NCI-H69 (cell line): ENCODE measurements around the gene OPCML.
A peak's percentile ranks its signal among the peaks of the same experiment; 100 is the strongest.

Experiments used
- DNase-seq: peaks from one replicate; lab custom pipeline; 2025; lab: John Stamatoyannopoulos, UW

The OPCML gene

DNA sequence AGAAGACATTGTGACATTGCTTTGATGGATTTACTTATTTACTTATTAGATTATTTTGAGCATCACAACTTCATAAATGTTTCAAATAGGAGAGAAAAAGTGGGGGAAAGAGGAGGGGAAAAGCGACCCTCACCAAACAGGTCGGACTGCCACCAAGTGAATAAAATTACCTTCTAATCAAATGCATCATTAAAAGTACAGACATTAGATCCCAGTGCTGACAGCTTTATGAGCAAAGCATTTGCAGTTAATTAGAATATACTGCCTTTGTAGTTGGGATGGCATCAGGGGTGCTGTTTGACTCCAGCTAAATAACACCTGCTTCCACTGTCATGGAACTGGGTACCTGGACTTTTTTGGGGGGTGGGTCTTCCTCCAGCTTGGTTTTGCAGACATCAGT, 299.6 kb downstream of the OPCML start:
- DNase-seq = no peak

DNA sequence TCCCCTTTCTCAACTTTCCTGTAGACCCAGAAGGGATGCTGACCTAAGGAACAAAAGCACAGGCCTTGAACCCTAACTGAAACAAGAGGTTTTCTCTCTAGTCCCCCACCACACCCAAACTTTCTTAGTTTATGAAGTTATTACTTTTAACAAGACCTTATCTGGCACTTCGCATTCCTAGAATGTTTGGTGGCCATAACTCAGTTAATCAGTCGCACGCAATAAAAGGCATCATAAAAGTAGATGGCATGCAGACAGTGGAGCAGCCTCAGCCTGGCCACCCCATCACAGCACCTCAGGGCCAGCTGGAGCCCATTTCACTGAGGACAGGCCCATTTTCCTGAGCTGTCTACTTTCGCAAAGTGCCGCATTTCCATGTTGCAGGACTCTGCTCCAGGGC, 301.9 kb downstream of the OPCML start:
- no peak for DNase-seq

DNA sequence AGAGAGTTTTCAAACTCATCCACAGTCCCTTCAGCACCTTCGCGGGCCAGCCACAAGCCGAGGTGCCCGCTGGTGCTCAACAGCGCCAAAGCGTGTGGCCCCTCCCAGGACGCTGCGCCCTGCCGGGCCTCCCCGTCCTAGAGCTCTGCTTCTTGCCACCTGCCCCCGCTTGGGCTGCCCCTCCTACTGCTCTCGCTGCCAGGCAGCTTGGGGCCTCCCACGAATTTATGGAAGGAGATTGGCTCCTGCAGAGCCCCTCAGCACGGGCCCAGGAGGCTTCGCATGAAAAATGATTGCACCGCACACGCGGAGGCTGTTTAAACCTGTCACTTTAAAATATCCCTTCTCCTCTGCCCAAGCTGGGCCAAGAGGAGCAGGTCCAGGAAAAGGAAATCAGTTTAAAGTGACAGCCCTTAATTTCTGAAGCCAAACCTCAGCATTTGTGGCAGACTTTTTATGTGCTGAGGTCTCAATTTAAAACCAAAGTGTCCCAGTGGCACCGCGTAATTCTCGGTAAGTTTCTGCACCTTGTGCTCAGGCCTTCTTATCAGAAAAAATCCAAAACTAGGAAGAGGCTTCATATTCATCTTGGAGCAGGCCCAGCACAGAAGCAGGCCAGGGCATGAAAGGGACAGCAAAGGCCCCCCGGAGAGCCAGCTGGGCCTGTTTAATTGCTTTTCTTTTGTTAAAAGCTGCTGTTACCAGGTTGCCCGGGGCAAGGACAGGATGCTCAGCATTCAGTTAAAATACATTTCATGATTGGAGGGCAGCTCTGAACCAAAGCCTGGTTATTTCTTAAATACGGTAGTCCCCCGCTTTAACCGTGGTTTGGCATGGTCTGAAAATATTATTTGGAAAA, 303.6 kb downstream of the OPCML start:
- peak; percentile 93 for DNase-seq

DNA sequence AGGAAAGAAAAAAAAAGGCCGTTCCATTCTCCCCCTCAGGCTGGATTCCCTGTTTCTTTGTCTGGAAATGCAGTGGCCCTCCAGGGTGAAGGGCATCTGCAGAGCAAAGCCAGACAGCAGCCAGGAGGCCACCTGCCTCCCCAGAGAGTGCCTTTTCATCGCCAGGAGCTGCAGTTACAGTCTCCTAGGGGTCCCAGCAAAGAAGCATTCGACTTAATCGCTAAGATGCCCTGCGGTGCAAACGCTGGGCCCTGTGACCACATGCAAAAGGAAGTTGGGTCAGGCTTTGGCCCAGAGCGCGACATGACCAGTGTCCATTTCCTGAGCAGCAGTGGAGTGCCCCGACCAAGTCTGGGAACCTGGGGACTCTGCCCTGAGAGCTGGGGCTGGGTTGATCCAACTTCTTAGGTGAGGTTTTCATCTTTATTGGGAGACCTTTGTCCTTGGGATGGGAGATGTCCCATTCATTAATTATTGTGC, 304.6 kb downstream of the OPCML start:
- DNase-seq = peak; percentile 57

DNA sequence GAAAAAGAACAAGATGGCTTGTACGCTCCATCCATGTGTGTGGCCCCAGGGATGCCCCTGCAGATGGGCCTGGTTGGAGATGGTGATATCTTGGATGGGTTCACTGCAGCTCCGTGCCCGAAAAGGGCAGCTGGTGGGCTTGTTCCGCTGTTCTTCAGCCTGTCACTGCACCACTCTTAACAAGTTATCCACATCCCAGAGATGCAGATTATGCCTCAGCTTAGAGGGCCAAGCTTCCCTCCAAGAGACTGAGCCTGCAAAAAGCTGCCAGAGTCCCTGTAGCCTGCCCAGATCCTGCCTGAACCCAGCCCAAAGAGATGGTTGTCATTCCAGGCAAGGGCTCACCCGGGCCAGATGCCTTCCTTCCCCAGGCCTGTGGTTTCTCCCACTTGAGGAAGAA, 308.0 kb downstream of the OPCML start:
- DNase-seq = no peak

DNA sequence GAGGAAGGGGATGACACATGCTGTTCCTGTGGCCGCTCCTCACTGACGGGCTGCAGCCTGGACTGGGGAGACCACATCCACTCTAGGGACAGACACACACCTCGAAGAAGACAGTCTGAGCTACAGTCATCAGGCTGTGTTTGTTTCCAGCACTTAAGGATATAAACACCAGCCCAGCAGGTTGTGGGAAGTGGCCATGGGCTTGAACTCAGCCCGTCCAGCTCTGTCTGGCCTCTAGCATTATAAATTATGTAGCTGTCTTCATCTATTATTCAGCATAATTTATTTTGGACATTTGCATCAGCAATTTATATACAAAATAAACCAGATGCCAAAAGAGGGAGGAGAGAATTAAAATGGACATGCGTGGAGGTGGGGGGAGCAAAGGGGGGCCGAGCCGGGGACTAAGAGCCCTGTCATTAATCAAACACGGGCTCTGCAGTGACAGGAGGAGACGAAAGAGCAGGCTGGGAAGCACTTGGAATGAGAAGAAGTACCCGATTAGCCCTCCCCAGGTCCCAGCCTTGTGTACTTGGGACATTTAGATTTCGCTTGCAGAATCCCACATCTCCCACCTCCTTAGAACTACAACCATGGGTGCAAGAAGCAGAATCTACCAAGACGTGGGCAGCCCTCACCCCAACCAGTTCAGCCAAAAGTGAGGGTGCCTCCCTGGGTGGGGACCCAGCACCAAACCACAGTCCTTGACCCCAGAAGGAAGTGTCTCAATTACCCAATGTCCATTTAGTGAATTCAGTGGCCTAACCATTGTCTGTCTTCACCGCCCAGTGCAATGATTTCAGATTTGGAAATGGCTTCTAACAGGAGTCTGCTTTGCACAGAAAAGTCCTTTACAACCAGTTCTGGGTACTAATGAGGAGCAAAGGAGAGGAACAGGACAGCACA, 309.6 kb downstream of the OPCML start:
- DNase-seq = peak; percentile 12

DNA sequence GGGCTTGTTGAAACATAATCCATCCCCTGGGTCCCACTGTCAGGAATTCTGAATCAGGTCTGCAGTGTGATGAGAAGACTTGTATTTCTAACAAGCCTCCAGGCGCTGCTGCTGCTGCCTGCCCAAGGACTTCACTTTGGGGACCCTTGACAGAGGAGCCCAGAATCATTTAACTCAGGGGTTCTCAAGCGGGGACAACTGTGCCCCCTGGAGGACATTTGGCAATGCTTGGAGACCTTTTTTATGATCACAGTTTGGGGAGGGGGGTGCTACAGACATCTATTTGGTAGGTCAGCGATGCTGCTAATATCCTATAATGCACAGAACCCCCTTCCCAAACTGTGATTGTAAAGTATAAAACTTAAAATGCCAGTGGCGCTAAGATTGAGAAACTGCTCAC, 312.8 kb downstream of the OPCML start:
- DNase-seq = no peak

DNA sequence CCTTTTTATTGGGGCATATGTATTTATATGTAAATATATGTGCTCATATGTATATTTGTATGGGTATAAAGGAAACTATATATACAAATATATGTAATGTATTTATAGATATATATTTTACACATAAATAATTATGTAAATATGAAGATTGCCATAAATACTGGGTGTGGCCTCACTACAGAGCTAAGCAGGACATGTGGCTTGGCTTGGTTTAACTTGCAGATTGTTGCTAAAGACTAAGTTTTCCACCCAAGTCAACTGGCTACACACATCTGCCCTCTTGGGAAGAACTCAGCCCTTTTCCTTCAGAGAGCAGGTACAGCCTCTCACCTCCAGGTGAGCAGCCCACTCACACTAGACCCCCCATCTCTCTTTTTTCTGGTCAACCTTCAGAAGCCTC, 315.5 kb downstream of the OPCML start:
- no peak for DNase-seq

DNA sequence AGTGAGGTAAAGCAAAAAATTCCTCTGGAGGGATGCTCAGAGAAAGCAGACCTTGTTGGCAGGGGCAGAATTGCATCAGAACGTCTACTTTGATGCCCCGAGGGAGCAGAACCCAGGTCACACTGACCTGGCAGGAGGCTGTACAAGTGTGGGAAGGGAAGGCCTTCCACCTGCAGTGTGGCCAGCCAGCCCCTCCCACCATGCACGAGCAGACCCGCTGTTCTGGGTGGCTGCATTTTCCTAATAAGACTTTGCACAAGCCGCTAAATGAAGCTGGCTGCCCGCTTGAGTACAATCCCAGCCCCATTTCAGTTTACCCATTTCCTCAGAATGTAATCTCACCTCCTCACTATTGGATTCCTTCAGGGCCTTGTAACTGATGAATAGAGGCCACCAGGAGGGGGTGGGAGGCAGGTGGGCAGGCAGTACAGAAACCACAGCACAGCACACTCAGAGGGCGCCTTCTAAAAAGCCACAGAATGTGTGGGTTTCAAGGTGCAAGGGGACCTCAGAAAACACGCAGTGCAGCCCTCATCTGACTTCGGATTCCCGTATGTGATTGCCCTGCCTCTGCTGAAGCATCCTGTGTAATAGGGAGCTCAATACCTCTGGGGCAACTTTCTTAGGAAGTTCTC, 316.6 kb downstream of the OPCML start:
- peak; percentile 15 for DNase-seq

DNA sequence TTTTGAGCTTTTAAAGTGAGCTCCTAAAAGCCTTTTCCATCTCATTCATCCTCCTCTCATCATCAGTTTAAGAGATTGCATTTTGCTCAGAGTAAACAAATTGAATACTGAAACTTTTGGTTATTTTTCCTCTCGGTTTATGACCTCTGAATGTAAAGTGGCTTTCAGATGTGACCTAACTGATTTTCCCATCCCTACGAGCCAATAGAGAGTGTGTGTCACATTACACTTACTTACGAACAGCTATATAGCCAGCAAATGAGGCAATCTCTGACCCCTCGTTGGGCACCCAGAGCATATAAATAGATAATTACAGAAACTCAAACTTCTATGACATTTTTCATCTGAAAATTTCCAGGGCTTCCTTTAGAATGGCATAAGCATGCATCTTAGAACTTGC, 317.7 kb downstream of the OPCML start:
- DNase-seq = no peak

DNA sequence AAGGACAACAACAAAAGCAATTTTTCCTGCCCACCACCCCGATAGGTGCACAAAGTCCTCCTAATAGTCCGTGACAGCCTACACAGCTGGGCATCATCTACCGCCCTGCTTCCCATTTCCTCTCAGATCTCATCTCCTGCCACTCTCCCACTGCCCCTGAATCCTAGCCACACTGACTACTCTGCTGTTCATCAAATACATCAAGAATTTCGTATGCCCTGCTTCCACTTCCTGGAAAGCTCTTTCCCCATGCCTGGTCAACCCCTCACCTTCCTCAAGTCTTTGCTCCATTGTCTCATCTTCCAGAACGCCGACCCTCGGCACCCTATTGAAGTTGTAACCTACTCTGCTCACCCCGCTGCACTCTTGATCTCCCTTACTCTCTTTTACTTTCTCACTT, 320.1 kb downstream of the OPCML start:
- DNase-seq = no peak

DNA sequence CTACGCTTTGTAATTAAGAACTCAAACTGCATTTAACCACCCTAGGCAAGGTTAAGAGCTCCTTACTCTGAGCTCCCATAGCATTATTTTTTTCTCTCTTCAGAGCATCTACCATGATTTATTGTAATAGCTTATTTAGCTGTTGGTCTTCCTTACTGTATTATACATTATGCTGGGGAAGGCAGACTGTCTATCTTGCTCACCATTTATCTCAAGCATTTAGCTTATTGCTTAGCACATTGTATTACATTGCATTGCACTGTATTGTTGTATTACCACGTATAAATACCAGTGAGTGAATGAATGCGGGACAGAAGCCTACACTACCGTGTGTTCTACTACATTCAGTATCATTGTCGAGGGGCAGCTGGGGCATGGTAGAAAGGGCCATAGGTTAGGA, 324.3 kb downstream of the OPCML start:
- DNase-seq = no peak

DNA sequence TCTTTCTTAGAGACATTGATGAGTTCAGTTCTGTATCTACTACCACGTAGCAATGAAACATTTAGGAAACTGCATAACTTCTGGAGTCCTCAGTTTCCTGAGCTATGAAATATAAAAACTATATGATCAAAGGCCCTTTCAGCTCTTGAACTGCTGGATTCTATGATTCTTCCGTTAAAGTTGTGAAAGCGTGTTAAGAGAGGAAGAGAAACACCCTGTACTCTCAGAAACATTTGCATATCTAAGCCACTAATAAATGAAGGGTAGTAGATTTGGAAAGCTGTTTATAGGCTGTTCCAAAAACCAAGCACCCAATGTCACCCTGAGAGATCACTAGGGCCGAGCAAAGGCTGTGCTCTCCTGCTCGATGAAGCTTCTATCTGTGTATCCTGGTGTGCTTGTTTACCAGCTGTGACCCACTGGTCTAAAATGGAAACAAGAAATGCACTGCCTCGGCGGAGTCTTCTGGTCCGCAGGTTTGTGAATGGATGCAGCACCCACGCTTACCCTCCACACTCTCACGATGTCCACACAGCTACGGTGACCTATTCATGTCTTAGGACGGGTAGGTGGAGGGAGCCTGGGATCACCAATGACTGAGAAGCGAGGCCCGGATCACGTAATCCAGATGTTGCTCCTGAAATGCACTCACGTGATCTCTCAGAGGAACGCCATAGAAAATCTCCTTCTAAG, 325.8 kb downstream of the OPCML start:
- no peak for DNase-seq

DNA sequence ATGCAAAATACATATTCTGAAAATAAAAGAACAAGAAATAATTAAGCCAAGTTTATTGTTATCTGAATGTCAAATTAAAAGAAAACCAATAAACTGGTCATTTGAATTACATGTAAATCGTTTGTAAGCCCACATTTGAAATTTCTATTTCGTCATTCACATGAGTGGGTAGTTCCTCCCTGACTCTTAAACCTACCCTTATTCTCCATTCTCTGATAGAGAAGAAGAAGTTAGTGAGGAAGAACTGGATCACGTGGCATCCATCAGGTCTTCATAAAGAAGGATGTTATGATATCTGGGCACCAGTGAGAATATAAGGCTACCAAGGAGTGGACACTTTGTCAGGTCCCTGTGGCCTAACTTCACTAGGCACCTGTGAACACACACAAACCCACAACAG, 328.1 kb downstream of the OPCML start:
- DNase-seq = no peak

DNA sequence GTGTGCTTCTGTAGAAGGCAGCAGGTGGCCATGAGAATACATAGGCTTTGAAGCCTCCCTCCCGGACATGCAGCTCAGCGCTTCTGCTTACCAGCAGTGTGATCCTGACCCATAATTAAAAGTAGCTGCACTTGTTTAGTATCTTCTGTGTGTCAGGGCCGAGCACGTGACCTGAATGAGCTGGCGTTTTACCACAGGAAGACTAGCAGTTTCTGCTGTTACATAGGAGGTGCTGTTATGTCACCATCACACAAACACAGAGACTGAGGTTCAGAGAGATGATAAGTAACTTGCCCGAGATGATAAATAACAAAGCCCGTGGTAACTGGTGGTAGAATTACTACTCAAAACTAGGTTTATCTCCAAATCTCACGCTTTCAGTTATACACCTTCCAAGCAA, 329.5 kb downstream of the OPCML start:
- no peak for DNase-seq

DNA sequence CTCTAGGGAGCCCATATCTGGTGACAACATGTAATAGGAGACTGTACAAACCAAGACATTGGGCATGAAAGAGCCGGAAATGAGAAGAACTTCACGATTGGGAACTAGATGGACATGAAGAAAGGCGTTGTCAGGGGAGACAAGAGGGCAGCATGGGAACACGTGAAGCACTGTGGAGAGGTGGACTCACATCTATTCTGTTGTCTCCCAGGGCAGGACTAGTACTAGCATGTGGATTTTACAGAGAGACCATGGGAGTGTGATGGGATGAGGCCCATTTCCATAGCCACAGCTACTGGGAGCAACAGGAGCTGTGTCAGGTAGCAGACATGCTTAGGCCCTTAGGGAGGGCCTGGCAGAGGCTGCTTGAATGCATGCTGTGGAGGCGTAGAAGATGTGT, 333.9 kb downstream of the OPCML start:
- DNase-seq = no peak

DNA sequence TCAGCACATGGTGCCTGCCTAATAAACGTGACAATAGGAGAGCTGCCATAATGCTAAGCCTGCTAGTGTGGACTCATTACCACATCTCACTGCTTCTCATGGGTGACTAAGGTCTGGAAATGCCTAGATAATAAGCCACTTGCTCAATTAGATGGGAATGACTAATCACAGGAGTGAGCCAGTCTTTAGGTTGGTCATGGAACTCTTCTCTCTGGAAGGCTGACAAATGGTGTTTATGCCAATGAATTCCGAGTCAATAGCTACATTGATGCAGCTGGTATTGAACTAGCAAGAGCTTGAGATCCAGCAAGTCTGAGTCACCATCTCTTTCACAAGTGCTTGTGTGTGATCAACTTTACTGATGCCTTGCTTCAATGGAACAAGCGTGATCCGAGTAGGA, 334.9 kb downstream of the OPCML start:
- no peak for DNase-seq

DNA sequence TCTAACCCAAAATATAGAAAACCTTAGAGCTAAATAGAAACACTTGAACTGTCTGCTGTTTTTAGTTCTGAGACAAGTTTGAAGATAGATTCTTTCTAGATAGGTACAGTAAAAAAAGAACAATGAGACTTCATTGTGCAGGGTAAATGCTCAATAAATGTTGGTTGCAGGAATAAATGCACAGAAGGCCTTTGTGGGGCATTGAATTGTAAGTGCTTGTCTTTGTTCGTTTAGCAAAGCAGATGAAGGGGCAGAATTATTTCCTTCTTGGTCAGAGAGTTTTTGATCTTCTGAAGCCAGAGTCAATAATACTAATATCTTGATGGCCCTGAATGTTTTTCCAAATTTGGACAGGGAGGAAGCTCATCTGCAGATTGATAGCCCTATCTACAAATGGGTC, 340.4 kb downstream of the OPCML start:
- no peak for DNase-seq

DNA sequence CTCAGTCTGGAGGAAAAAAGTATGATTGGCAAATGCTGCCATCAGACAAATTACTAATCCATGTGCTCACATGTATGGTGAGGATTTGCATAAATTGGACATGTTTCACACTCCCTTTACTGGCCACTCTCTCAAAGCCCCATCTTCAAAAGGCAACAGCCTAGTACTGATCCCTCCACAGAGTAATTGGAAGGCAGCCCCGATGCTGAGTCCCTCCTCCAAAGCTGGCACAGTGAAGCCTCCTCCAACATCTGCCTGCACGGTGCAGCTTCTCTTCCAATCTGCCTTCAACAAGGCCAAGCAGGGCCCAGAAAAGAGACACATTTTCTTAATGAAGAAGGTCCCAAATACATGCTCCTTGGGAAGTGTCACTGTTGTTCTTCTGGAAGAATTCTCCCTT, 350.6 kb downstream of the OPCML start:
- no peak for DNase-seq

DNA sequence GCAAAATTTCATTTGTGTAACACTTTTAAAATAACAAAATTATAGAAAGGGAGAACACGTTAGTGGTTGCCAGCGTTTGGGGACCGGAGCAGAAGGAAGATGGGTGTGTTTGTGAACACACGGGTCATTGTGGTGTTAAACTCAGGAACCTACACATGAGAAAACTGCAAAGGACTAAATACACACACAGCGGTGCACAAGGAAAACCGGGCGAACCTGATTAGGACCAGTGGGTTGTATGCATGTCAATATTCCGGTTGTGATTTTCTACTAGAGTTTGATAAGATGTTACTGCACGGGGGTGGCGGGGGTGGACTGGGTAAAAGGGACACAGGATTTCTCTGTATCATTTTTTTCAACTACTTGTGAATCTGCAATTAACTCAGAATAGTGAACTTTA, 351.2 kb downstream of the OPCML start:
- no peak for DNase-seq

DNA sequence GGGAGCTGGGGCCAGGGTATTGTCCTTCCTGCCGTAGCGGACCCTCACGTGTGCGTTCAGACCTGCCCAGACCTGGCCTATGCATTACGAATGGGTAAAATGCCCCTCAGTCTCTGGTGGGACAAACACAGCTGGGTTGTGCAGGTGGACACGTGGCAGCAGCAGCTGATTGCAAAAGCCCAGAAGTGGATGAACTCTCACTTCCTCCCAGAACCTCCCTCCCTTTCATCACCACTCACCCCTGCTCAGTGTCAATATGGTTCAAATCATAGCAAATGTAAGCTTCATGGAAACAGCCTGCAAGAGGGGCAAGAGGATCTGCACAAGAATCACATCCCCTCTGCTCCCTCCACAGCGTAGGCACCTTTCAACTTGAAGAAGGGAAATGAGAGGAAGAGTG, 352.1 kb downstream of the OPCML start:
- DNase-seq = no peak

DNA sequence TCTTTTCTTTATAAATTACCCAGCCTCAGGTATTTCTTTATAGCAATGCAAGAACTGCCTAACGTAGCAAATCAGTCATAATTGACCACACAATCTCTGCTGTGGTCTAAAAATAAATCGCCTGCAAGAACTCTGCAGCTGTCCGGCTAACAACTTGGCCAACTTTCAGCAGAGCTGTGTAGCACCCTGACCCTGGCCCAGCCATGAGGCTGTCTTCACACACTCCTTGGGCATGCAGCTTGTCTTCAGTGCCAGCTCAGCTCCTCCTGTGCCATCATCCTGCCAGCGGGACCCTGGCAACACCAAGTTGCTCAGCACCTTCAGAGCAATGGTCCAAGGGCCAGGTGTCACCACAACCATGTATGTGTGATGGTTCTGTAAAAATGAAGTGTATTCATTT, 355.6 kb downstream of the OPCML start:
- no peak for DNase-seq
